NCI-H510A treated with DMSO at 0.1 percent for 48 hours (cell line): ENCODE results near the gene PRPS1.
"Not testable (repeated sequence)": the region's sequence is repeated elsewhere in the genome, so short reads cannot be mapped to it uniquely, and the experiment has no call there.

ENCODE experiments used
- DNase-seq: peaks from one replicate; lab custom pipeline; 2025; lab: John Stamatoyannopoulos, UW

PRPS1 gene

GRCh38 chrX:107627838-107628661 lies at the start of gene PRPS1:
PRPS1 (plus strand) TSS chrX:107628510; CDS start chrX:107628629, 119 bp downstream.
- peak; percentile 92 for DNase-seq

GRCh38 chrX:107579956-107580355 lies 48.4 kb upstream of the PRPS1 start:
- no peak for DNase-seq

- DNase-seq, result no peak
Observed at GRCh38 chrX:107581923-107582322, 46.4 kb upstream of the PRPS1 start.

- DNase-seq, result no peak
Observed at GRCh38 chrX:107589243-107589642, 39.1 kb upstream of the PRPS1 start.

GRCh38 chrX:107596651-107597050 lies 31.7 kb upstream of the PRPS1 start:
- DNase-seq, result no peak

- no peak for DNase-seq
Observed at GRCh38 chrX:107597264-107597663, 31.0 kb upstream of the PRPS1 start.

GRCh38 chrX:107597791-107598190 lies 30.5 kb upstream of the PRPS1 start:
- DNase-seq, result no peak

GRCh38 chrX:107599450-107599861 lies 28.9 kb upstream of the PRPS1 start:
- DNase-seq, result no peak

GRCh38 chrX:107600366-107600765 lies 27.9 kb upstream of the PRPS1 start:
- no peak for DNase-seq

GRCh38 chrX:107601326-107601725 lies 27.0 kb upstream of the PRPS1 start:
- DNase-seq, result no peak

- no peak for DNase-seq
Observed at GRCh38 chrX:107601759-107602158, 26.6 kb upstream of the PRPS1 start.

GRCh38 chrX:107602694-107603239 lies 25.5 kb upstream of the PRPS1 start:
- no peak for DNase-seq

- DNase-seq, result no peak
Observed at GRCh38 chrX:107603429-107604159, 24.7 kb upstream of the PRPS1 start.

GRCh38 chrX:107609061-107609460 lies 19.2 kb upstream of the PRPS1 start:
- not testable (repeated sequence) for DNase-seq

GRCh38 chrX:107610667-107611066 lies 17.6 kb upstream of the PRPS1 start:
- DNase-seq, result no peak

GRCh38 chrX:107619885-107620322 lies 8.4 kb upstream of the PRPS1 start:
- no peak for DNase-seq

GRCh38 chrX:107624893-107625292 lies 3.4 kb upstream of the PRPS1 start:
- DNase-seq, result no peak

- no peak for DNase-seq
Observed at GRCh38 chrX:107625739-107626138, 2.6 kb upstream of the PRPS1 start.

- no peak for DNase-seq
Observed at GRCh38 chrX:107626481-107626880, 1.8 kb upstream of the PRPS1 start.

- DNase-seq, result peak; percentile 1
Observed at GRCh38 chrX:107626916-107627315, 1.4 kb upstream of the PRPS1 start.

GRCh38 chrX:107628662-107629539 lies 591 bp downstream of the PRPS1 start:
- peak; percentile 31 for DNase-seq

- peak; percentile 11 for DNase-seq
Observed at GRCh38 chrX:107629540-107629909, 1.2 kb downstream of the PRPS1 start.
